HCT116 (cell line): Measurements from ENCODE around the gene MGAT4A.

ENCODE experiments used
- CTCF ChIP-seq, 3 experiments: fragments of 200-600 bp in 1 of 3; sonication (generic) in 1 of 3; IDR thresholded peaks in 2 of 3; conservative IDR thresholded peaks in 1 of 3; 2 replicates each; pipeline ENCODE4 v1.5.1; 2012 to 2017; ENCODE audit warnings: low read depth in 2 of 3, low read length in 2 of 3, antibody characterized with exemption in 1 of 3, borderline replicate concordance in 1 of 3, control low read depth in 1 of 3, mild to moderate bottlenecking in 1 of 3, mixed read lengths in 1 of 3, mixed run types in 1 of 3, moderate library complexity in 1 of 3; ENCODE audit not compliant: insufficient read depth in 1 of 3
- EZH2 ChIP-seq: fragments of 200-600 bp; sonication (generic); IDR thresholded peaks from 2 replicates; pipeline ENCODE4 v1.6.1; 2017; ENCODE audit warnings: antibody characterized with exemption, mixed run types
- EZH2phosphoT487 ChIP-seq: fragments of 200-600 bp; IDR thresholded peaks from 2 replicates; pipeline ENCODE4 v1.6.1; 2018; ENCODE audit warnings: antibody characterized with exemption, borderline replicate concordance
- FOSL1 ChIP-seq: IDR thresholded peaks from 2 replicates; pipeline ENCODE4 v1.6.1; 2012; ENCODE audit warnings: low read depth
- POLR2A ChIP-seq: IDR thresholded peaks from 2 replicates; pipeline ENCODE4 v1.7.0; 2011; ENCODE audit warnings: borderline replicate concordance; ENCODE audit not compliant: insufficient read depth, insufficient read length; ENCODE audit errors: extremely low read depth
- RAD21 ChIP-seq: IDR thresholded peaks from 2 replicates; pipeline ENCODE4 v1.6.1; 2012; ENCODE audit warnings: low read depth, mild to moderate bottlenecking
- YY1 ChIP-seq: IDR thresholded peaks from 2 replicates; pipeline ENCODE4 v1.6.1; 2011; ENCODE audit warnings: low read length, low read depth, moderate library complexity, mild to moderate bottlenecking; ENCODE audit not compliant: insufficient replicate concordance; ENCODE audit errors: extremely low read depth

GRCh38 chr2:98676742-98677141 is 54.2 kb downstream of the MGAT4A start:
- no peak for TF ChIP-seq EZH2
- no peak for TF ChIP-seq EZH2phosphoT487
- no peak for TF ChIP-seq RAD21
- TF ChIP-seq CTCF (IDR thresholded peaks at IDR 0.05 in 2 of 3, conservative IDR thresholded peaks at IDR 0.05 in 1 of 3; ENCODE audit: borderline replicate concordance in 1 of 3, insufficient read depth in 1 of 3, low read depth in 2 of 3, low read length in 2 of 3), result no peak
- TF ChIP-seq POLR2A, result no peak
- no peak for TF ChIP-seq FOSL1
- TF ChIP-seq YY1, result no peak
